ENCODE results near the gene PCDHGB2.
"Not testable (repeated sequence)": the region's sequence is repeated elsewhere in the genome, so short reads cannot be mapped to it uniquely, and the experiment has no call there.

The PCDHGB2 gene

DNA sequence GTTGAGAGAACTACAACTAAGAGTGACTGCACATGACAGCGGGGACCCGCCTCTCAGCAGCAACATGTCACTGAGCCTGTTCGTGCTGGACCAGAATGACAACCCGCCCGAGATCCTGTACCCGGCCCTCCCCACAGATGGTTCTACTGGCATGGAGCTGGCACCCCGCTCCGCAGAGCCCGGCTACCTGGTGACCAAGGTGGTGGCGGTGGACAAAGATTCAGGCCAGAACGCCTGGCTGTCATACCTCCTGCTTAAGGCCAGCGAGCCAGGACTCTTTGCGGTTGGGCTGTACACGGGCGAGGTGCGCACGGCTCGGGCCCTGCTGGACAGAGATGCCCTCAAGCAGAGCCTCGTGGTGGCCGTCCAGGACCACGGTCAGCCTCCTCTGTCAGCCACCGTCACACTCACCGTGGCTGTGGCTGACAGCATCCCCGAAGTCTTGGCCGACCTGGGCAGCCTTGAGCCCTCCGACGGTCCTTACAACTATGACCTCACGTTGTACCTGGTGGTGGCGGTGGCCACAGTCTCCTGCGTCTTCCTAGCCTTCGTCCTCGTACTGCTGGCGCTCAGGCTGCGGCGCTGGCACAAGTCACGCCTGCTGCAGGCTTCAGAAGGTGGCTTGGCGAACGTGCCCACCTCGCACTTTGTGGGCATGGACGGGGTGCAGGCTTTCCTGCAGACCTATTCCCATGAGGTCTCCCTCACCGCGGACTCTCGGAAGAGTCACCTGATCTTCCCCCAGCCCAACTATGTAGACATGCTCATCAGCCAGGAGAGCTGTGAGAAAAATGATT lies 24.9 kb downstream of the PCDHGB2 start:
- no peak for DNase-seq (ENCODE audit: low read depth)

DNA sequence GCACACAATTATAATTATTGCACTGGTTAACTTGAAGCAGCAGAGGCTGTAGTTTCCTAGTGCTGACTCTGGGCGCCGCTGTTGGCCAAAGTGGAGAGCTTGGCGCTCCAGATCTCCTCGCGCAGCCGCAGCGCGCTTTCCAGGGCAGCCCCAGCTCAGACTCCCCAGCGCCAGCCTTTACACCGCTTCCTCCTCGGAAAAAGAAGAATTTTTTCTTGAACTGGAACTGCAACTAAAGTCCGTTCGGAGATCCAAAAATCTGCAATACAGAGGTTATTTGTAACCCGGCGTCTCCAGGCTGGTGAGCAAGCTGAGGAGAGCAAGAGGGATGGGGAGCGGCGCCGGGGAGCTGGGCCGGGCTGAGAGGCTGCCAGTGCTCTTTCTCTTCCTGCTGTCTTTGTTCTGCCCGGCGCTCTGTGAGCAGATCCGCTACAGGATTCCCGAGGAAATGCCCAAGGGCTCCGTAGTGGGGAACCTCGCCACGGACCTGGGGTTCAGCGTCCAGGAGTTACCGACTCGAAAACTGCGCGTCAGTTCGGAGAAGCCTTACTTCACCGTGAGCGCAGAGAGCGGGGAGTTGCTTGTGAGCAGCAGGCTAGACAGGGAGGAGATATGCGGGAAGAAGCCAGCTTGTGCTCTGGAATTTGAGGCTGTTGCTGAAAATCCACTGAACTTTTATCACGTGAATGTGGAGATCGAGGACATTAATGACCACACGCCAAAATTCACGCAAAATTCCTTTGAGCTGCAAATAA lies 27.9 kb downstream of the PCDHGB2 start, which contains the start of gene PCDHGB4:
TSS of gene PCDHGB4 (plus strand) at position 142 of the 755 bp plus-strand sequence. CDS start at position 329, 187 bp downstream.
- peak; percentile 13 for DNase-seq (ENCODE audit: low read depth)

DNA sequence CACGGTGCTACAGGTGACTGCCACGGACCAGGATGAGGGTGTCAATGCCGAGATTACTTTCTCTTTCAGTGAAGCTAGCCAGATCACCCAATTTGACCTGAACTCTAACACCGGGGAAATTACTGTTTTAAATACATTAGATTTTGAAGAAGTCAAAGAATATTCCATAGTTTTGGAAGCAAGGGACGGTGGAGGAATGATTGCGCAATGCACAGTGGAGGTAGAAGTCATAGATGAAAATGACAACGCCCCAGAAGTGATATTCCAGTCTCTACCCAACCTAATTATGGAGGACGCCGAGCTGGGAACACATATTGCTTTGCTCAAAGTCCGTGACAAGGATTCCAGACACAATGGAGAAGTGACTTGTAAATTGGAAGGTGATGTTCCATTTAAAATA lies 28.9 kb downstream of the PCDHGB2 start:
- no peak for DNase-seq (ENCODE audit: low read depth)

DNA sequence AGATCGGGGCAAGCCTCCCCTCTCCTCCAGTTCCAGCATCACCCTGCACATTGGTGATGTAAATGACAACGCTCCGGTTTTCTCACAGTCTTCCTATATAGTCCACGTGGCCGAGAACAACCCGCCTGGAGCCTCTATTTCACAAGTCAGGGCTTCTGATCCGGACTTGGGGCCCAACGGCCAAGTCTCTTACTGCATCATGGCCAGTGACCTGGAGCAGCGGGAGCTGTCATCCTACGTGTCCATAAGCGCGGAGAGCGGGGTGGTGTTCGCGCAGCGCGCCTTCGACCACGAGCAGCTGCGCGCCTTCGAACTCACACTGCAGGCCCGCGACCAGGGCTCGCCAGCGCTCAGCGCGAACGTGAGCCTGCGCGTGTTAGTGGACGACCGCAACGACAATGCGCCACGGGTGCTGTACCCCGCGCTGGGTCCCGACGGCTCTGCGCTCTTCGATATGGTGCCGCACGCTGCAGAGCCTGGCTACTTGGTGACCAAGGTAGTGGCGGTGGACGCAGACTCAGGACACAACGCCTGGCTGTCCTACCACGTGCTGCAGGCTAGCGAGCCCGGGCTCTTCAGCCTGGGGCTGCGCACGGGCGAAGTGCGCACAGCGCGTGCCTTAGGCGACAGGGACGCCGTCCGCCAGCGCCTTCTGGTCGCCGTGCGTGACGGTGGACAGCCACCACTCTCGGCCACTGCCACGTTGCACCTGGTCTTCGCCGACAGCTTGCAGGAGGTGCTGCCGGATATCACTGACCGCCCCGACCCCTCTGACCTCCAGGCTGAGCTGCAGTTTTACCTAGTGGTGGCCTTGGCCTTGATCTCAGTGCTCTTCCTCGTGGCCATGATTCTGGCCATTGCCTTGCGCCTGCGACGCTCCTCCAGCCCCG lies 29.6 kb downstream of the PCDHGB2 start:
- no peak for DNase-seq (ENCODE audit: low read depth)

DNA sequence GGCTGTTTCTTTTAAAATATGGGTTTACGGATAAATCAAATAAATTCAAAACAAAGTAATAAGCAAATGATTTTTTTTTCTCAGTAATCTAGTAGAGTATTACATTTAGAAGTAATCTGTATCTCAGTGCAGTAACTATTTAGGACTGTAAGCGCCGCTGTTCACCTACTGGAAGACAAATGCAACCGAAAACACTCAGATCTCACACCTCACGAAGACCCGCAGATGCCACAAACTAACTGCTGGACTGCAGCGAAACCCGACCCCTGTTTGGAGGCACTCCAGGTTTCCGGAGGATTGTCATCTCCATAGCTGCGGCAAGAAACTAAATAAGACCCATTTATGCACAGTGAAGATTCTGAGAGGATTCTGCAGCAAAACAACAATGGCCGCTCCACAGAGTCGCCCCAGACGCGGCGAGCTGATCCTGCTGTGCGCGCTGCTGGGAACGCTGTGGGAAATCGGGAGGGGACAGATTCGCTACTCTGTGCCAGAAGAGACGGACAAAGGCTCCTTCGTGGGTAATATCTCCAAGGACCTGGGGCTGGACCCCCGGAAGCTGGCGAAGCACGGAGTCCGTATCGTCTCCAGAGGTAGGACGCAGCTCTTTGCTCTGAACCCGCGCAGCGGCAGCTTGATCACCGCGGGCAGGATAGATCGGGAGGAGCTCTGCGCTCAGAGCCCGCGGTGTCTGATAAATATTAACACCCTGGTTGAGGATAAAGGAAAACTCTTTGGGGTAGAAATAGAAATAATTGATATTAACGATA lies 32.8 kb downstream of the PCDHGB2 start, which contains the start of gene PCDHGA8:
TSS of gene PCDHGA8 (plus strand) at position 205 of the 770 bp plus-strand sequence. CDS start at position 386, 181 bp downstream.
- DNase-seq (ENCODE audit: low read depth), result no peak

DNA sequence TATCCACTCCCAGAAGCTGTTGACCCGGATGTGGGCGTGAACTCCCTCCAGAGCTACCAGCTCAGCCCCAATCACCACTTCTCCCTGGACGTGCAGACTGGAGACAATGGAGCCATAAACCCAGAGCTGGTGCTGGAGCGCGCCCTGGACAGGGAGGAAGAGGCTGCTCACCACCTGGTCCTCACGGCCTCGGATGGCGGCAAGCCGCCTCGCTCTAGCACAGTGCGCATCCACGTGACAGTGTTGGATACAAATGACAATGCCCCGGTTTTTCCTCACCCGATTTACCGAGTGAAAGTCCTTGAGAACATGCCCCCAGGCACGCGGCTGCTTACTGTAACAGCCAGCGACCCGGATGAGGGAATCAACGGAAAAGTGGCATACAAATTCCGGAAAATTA lies 33.5 kb downstream of the PCDHGB2 start:
- DNase-seq (ENCODE audit: low read depth), result no peak

DNA sequence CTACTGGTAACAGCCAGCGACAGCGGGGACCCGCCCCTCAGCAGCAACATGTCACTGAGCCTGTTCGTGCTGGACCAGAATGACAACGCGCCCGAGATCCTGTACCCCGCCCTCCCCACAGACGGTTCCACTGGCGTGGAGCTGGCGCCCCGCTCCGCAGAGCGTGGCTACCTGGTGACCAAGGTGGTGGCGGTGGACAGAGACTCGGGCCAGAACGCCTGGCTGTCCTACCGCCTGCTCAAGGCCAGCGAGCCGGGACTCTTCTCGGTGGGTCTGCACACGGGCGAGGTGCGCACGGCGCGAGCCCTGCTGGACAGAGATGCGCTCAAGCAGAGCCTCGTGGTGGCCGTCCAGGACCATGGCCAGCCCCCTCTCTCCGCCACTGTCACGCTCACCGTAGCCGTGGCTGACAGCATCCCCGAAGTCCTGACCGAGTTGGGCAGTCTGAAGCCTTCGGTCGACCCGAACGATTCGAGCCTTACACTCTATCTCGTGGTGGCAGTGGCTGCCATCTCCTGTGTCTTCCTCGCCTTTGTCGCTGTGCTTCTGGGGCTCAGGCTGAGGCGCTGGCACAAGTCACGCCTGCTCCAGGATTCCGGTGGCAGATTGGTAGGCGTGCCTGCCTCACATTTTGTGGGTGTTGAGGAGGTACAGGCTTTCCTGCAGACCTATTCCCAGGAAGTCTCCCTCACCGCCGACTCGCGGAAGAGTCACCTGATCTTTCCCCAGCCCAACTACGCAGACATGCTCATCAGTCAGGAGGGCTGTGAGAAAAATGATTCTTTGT lies 34.8 kb downstream of the PCDHGB2 start:
- not testable (repeated sequence) for DNase-seq (ENCODE audit: low read depth)

DNA sequence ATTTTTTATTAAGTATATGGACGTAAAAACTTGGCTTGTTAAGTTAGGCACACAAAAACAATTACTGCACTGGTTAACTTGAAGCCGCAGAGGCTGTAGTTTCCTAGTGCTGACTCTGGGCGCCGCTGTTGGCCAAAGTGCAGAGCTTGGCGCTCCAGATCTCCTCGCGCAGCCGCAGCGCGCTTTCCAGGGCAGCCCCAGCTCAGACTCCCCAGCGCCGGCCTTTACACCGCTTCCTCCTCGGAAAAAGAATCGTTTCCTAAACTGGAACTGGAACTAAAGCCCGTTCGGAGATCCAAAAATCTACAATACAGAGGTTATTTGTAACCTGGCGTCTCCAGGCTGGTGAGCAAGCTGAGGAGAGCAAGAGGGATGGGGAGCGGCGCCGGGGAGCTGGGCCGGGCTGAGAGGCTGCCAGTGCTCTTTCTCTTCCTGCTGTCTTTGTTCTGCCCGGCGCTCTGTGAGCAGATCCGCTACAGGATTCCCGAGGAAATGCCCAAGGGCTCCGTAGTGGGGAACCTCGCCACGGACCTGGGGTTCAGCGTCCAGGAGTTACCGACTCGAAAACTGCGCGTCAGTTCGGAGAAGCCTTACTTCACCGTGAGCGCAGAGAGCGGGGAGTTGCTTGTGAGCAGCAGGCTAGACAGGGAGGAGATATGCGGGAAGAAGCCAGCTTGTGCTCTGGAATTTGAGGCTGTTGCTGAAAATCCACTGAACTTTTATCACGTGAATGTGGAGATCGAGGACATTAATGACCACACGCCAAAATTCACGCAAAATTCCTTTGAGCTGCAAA lies 38.2 kb downstream of the PCDHGB2 start, which contains the start of gene PCDHGB5:
TSS of gene PCDHGB5 (plus strand) at position 192 of the 796 bp plus-strand sequence. CDS start at position 373, 181 bp downstream.
- DNase-seq (ENCODE audit: low read depth), result peak; percentile 53

DNA sequence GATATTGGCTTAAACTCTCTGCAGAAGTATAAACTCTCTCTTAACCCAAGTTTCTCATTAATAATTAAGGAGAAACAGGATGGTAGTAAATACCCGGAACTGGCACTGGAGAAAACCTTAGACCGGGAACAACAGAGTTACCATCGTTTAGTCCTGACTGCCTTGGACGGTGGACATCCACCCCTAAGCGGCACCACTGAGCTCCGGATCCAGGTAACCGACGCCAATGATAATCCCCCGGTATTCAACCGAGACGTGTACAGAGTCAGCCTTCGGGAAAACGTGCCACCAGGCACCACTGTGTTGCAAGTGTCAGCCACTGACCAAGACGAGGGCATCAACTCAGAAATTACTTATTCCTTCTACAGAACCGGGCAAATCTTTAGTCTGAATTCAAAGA lies 38.8 kb downstream of the PCDHGB2 start:
- no peak for DNase-seq (ENCODE audit: low read depth)

DNA sequence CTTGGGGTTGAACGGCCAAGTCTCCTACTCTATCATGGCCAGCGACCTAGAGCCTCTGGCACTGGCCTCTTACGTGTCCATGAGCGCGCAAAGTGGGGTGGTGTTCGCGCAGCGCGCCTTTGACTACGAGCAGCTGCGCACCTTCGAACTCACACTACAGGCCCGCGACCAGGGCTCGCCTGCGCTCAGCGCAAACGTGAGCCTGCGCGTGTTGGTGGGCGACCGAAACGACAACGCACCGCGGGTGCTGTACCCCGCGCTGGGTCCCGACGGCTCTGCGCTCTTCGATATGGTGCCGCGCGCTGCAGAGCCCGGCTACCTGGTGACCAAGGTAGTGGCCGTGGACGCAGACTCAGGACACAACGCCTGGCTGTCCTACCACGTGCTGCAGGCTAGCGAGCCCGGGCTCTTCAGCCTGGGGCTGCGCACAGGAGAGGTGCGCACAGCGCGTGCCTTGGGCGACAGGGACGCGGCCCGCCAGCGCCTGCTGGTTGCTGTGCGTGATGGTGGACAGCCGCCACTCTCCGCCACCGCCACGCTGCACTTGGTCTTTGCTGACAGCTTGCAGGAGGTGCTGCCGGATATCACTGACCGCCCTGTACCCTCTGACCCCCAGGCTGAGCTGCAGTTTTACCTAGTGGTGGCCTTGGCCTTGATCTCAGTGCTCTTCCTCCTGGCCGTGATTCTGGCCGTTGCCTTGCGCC lies 39.9 kb downstream of the PCDHGB2 start:
- DNase-seq (ENCODE audit: low read depth), result no peak

DNA sequence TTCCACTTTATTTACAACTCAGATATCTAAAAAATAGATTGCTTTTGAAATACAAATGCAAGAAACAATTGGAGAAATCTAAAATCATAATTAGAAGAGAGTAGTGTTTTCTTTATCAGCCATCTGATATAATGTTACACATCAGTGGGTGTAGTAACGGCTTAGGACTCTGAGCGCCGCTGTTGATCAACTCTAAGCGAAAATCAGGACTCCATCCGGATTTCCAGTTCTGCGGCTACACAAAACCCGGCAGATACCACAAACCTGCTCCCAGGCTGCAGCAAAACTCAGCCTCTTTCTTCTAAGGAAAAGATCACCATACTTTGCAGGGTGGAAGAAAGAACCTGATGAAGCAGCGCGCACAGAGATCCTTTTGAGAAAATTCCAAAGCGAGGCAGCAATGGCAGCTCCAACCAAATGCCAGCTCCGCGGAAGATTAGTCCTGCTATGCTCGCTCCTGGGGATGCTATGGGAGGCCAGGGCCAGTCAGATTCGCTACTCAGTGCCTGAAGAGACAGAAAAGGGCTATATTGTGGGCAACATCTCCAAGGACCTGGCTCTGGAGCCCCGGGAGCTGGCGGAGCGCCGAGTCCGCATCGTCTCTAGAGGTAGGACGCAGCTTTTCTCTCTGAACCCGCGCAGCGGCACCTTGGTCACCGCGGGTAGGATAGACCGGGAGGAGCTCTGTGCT lies 42.9 kb downstream of the PCDHGB2 start, which contains the start of gene PCDHGA9:
TSS of gene PCDHGA9 (plus strand) at position 226 of the 691 bp plus-strand sequence. CDS start at position 401, 175 bp downstream.
- DNase-seq (ENCODE audit: low read depth), result no peak

DNA sequence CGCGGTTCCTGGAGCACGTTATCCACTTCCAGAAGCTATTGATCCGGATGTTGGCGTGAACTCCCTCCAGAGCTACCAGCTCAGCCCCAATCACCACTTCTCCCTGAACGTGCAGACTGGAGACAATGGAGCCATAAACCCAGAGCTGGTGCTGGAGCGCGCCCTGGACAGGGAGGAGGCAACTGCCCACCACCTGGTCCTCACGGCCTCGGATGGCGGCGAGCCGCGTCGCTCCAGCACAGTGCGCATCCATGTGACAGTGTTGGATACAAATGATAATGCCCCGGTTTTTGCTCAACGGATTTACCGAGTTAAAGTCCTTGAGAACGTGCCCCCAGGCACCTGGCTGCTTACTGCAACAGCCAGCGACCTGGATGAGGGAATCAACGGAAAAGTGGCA lies 43.6 kb downstream of the PCDHGB2 start:
- no peak for DNase-seq (ENCODE audit: low read depth)

DNA sequence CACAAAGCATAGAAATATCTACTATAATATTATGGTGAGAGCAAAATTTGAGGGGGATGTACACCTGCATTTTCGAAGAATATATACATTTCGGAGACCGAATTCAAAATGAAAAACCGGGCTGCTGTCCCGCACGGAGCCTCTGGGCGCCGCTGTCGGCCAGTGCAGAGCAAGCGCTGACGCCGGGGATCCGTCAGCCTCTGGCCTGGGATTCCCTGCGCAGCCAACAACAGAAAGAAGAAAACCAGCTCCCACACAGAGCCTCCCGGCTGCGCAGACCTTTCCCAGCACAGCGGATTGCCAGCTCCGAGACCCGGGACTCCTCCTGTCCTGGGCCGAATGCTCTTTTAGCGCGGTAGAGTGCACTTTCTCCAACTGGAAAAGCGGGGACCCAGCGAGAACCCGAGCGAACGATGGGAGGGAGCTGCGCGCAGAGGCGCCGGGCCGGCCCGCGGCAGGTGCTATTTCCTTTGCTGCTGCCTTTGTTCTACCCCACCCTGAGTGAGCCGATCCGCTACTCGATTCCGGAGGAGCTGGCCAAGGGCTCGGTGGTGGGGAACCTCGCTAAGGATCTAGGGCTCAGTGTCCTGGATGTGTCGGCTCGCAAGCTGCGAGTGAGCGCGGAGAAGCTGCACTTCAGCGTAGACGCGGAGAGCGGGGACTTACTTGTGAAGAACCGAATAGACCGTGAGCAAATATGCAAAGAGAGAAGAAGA lies 48.2 kb downstream of the PCDHGB2 start, which contains the start of gene PCDHGB6:
TSS of gene PCDHGB6 (plus strand) at position 232 of the 716 bp plus-strand sequence. CDS start at position 414, 182 bp downstream.
- peak; percentile 26 for DNase-seq (ENCODE audit: low read depth)

DNA sequence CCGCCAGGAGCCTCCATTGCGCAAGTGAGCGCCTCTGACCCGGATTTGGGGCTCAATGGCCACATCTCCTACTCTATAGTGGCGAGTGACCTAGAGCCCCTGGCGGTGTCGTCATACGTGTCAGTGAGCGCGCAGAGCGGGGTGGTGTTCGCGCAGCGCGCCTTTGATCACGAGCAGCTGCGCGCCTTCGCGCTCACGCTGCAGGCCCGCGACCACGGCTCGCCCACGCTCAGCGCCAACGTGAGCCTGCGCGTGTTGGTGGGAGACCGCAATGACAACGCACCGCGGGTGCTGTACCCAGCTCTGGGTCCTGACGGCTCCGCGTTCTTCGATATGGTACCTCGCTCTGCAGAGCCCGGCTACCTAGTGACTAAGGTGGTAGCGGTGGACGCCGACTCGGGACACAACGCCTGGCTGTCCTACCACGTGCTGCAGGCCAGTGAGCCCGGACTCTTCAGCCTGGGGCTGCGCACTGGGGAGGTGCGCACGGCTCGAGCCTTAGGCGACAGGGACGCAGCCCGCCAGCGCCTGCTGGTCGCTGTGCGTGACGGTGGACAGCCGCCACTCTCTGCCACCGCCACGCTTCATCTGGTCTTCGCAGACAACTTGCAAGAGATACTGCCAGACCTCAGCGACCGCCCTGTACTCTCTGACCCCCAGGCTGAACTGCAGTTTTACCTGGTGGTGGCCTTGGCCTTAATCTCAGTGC lies 50.0 kb downstream of the PCDHGB2 start:
- no peak for DNase-seq (ENCODE audit: low read depth)

DNA sequence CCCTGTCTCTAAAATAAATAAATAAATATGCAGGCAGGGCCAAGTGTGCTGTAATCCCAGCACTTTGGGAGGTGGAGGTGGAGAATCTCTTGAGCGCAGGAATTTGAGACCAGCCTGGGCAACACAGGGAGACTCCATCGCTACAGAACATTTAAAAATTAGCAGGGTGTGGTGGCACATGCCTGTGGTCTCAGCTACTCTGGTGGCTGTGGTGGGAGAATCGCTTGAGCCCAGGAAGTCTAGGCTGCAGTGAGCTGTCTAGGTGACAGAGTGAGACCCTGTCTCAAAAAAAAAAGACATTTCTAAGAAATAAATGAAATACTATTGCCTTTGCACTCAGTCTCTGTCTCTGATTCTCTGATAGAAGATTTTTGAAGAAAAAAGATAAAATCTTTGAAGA lies 51.8 kb downstream of the PCDHGB2 start:
- DNase-seq (ENCODE audit: low read depth), result no peak
